Activated naive CD8-positive, alpha-beta T cell treated with anti-CD3 and anti-CD28 coated beads for 36 hours (primary cell): ENCODE results near the gene KRTAP19-7. TPM values are rescaled to one million over a fixed set of nuclear protein-coding genes. Genes with fewer than 3 reads are reported as not detected.

Experiments used
- DNase-seq: peaks from one replicate; pipeline ENCODE4 v3.0.0; 2021
- H3K27ac Mint-ChIP-seq: one replicate; pipeline ENCODE4 v1.8.0; 2022; ENCODE audit warnings: mild to moderate bottlenecking, moderate library complexity, mixed read lengths
- H3K27me3 Mint-ChIP-seq: one replicate; pipeline ENCODE4 v1.8.0; 2022; ENCODE audit warnings: mild to moderate bottlenecking, mixed read lengths
- H3K36me3 Mint-ChIP-seq: one replicate; pipeline ENCODE4 v1.8.0; 2021; ENCODE audit warnings: mild to moderate bottlenecking, mixed read lengths
- H3K4me1 Mint-ChIP-seq: one replicate; pipeline ENCODE4 v1.8.0; 2021; ENCODE audit warnings: mixed read lengths
- H3K4me3 Mint-ChIP-seq: one replicate; pipeline ENCODE4 v1.8.0; 2022; ENCODE audit warnings: mild to moderate bottlenecking, moderate library complexity, mixed read lengths
- H3K9me3 Mint-ChIP-seq: one replicate; pipeline ENCODE4 v1.8.0; 2022; ENCODE audit warnings: mixed read lengths
- total RNA-seq, 2 experiments: library from RNA; stranded (reverse); gene quantifications; one replicate each; pipeline ENCODE4 v1.2.3, GENCODE V29; 2021

Gene KRTAP19-7
- total RNA-seq = not detected

- Mint-ChIP-seq H3K27ac (no peak within 1 kb of the TSS), H3K4me1 (no peaks in the 10 kb centered on the region), H3K36me3 (no peaks in the 10 kb centered on the region), H3K27me3 (no peaks in the 10 kb centered on the region), H3K9me3 (no peaks in the 10 kb centered on the region), H3K4me3 (no peak within 1 kb of the TSS)
- no peak for DNase-seq
Measured at GRCh38 chr21:30561264-30561895, at the start of gene KRTAP19-7. KRTAP19-7 (minus strand) TSS chr21:30561314; CDS start chr21:30561289, 25 bp downstream.

GRCh38 chr21:30605968-30606367, 44.9 kb upstream of the KRTAP19-7 start:
- H3K27me3 Mint-ChIP-seq = peaks cover 7% of the 10 kb centered on the region
- H3K4me3 Mint-ChIP-seq = no peak overlapping the region
- H3K4me1 Mint-ChIP-seq = no peaks in the 10 kb centered on the region
- H3K27ac Mint-ChIP-seq = no peak overlapping the region
- H3K36me3 Mint-ChIP-seq = no peaks in the 10 kb centered on the region
- no peak for DNase-seq
- peaks cover 2% of the 10 kb centered on the region for H3K9me3 Mint-ChIP-seq

GRCh38 chr21:30600787-30601186, 39.7 kb upstream of the KRTAP19-7 start, which contains the start of gene KRTAP22-1:
KRTAP22-1 (plus strand) TSS chr21:30601087.
- no peak for DNase-seq
- Mint-ChIP-seq H3K27me3 (peaks cover 5% of the 10 kb centered on the region), H3K36me3 (no peaks in the 10 kb centered on the region), H3K4me1 (no peaks in the 10 kb centered on the region), H3K9me3 (no peaks in the 10 kb centered on the region), H3K4me3 (no peak within 1 kb of the TSS), H3K27ac (no peak within 1 kb of the TSS)

- no peaks in the 10 kb centered on the region for H3K4me1 Mint-ChIP-seq
- H3K4me3 Mint-ChIP-seq = no peak within 1 kb of the TSS
- H3K9me3 Mint-ChIP-seq = no peaks in the 10 kb centered on the region
- H3K27me3 Mint-ChIP-seq = peaks cover 5% of the 10 kb centered on the region
- no peak for DNase-seq
- H3K36me3 Mint-ChIP-seq = no peaks in the 10 kb centered on the region
- no peak within 1 kb of the TSS for H3K27ac Mint-ChIP-seq
Measured at GRCh38 chr21:30598802-30599201, 37.7 kb upstream of the KRTAP19-7 start, which contains the start of gene KRTAP6-2. KRTAP6-2 (minus strand) TSS chr21:30598902; CDS start chr21:30598874, 28 bp downstream.

GRCh38 chr21:30592140-30592539, 31.0 kb upstream of the KRTAP19-7 start, which contains the start of gene KRTAP6-3:
KRTAP6-3 (plus strand) TSS chr21:30592440; CDS start chr21:30592446, 6 bp downstream.
- Mint-ChIP-seq H3K9me3 (no peaks in the 10 kb centered on the region), H3K4me1 (peaks cover 2% of the 10 kb centered on the region), H3K27me3 (no peaks in the 10 kb centered on the region), H3K4me3 (no peak within 1 kb of the TSS), H3K36me3 (no peaks in the 10 kb centered on the region), H3K27ac (no peak within 1 kb of the TSS)
- no peak for DNase-seq

- Mint-ChIP-seq H3K4me1 (peaks cover 2% of the 10 kb centered on the region), H3K4me3 (no peak within 1 kb of the TSS), H3K27ac (no peak within 1 kb of the TSS), H3K36me3 (no peaks in the 10 kb centered on the region), H3K9me3 (no peaks in the 10 kb centered on the region), H3K27me3 (no peaks in the 10 kb centered on the region)
- DNase-seq = no peak
Measured at GRCh38 chr21:30590297-30590696, 29.2 kb upstream of the KRTAP19-7 start, which contains the start of gene KRTAP22-2. KRTAP22-2 (minus strand) TSS chr21:30590397.

- H3K4me3 Mint-ChIP-seq = no peak overlapping the region
- peaks cover 4% of the 10 kb centered on the region for H3K27me3 Mint-ChIP-seq
- H3K4me1 Mint-ChIP-seq = no peaks in the 10 kb centered on the region
- peaks cover 1% of the 10 kb centered on the region for H3K9me3 Mint-ChIP-seq
- DNase-seq = no peak
- no peak overlapping the region for H3K27ac Mint-ChIP-seq
- H3K36me3 Mint-ChIP-seq = no peaks in the 10 kb centered on the region
Measured at GRCh38 chr21:30582870-30583269, 21.8 kb upstream of the KRTAP19-7 start.

GRCh38 chr21:30580132-30580531, 19.0 kb upstream of the KRTAP19-7 start:
- no peak overlapping the region for H3K27ac Mint-ChIP-seq
- no peaks in the 10 kb centered on the region for H3K4me1 Mint-ChIP-seq
- H3K36me3 Mint-ChIP-seq = no peaks in the 10 kb centered on the region
- H3K4me3 Mint-ChIP-seq = no peak overlapping the region
- no peak for DNase-seq
- H3K27me3 Mint-ChIP-seq = peaks cover 7% of the 10 kb centered on the region
- H3K9me3 Mint-ChIP-seq = peaks cover 1% of the 10 kb centered on the region

- Mint-ChIP-seq H3K27me3 (peaks cover 3% of the 10 kb centered on the region), H3K27ac (no peak overlapping the region), H3K9me3 (peaks cover 1% of the 10 kb centered on the region), H3K36me3 (no peaks in the 10 kb centered on the region), H3K4me1 (no peaks in the 10 kb centered on the region), H3K4me3 (no peak overlapping the region)
- DNase-seq = no peak
Measured at GRCh38 chr21:30579346-30579745, 18.2 kb upstream of the KRTAP19-7 start.

- no peaks in the 10 kb centered on the region for H3K9me3 Mint-ChIP-seq
- DNase-seq = no peak
- H3K36me3 Mint-ChIP-seq = no peaks in the 10 kb centered on the region
- H3K4me3 Mint-ChIP-seq = no peak overlapping the region
- no peaks in the 10 kb centered on the region for H3K4me1 Mint-ChIP-seq
- peaks cover 3% of the 10 kb centered on the region for H3K27me3 Mint-ChIP-seq
- H3K27ac Mint-ChIP-seq = no peak overlapping the region
Measured at GRCh38 chr21:30577766-30578165, 16.7 kb upstream of the KRTAP19-7 start.

- Mint-ChIP-seq H3K27ac (no peak overlapping the region), H3K4me1 (no peaks in the 10 kb centered on the region), H3K36me3 (no peaks in the 10 kb centered on the region), H3K27me3 (no peaks in the 10 kb centered on the region), H3K4me3 (no peak overlapping the region), H3K9me3 (no peaks in the 10 kb centered on the region)
- DNase-seq = no peak
Measured at GRCh38 chr21:30567617-30568016, 6.5 kb upstream of the KRTAP19-7 start.

GRCh38 chr21:30563630-30564029, 2.5 kb upstream of the KRTAP19-7 start:
- Mint-ChIP-seq H3K27ac (no peak overlapping the region), H3K4me1 (no peaks in the 10 kb centered on the region), H3K4me3 (no peak overlapping the region), H3K27me3 (no peaks in the 10 kb centered on the region), H3K9me3 (no peaks in the 10 kb centered on the region), H3K36me3 (no peaks in the 10 kb centered on the region)
- no peak for DNase-seq

GRCh38 chr21:30563072-30563471, 2.0 kb upstream of the KRTAP19-7 start:
- no peak overlapping the region for H3K4me3 Mint-ChIP-seq
- H3K27me3 Mint-ChIP-seq = no peaks in the 10 kb centered on the region
- DNase-seq = no peak
- H3K36me3 Mint-ChIP-seq = no peaks in the 10 kb centered on the region
- H3K9me3 Mint-ChIP-seq = no peaks in the 10 kb centered on the region
- H3K4me1 Mint-ChIP-seq = no peaks in the 10 kb centered on the region
- H3K27ac Mint-ChIP-seq = no peak overlapping the region

GRCh38 chr21:30561957-30562356, 843 bp upstream of the KRTAP19-7 start:
- DNase-seq = no peak
- Mint-ChIP-seq H3K27ac (no peak overlapping the region), H3K36me3 (no peaks in the 10 kb centered on the region), H3K9me3 (no peaks in the 10 kb centered on the region), H3K4me3 (no peak overlapping the region), H3K4me1 (no peaks in the 10 kb centered on the region), H3K27me3 (no peaks in the 10 kb centered on the region)

GRCh38 chr21:30555095-30555494, 6.0 kb downstream of the KRTAP19-7 start:
- Mint-ChIP-seq H3K27ac (no peak overlapping the region), H3K36me3 (no peaks in the 10 kb centered on the region), H3K4me3 (no peak overlapping the region), H3K9me3 (peaks cover 5% of the 10 kb centered on the region), H3K27me3 (no peaks in the 10 kb centered on the region), H3K4me1 (no peaks in the 10 kb centered on the region)
- no peak for DNase-seq

- DNase-seq = no peak
- Mint-ChIP-seq H3K27ac (no peak overlapping the region), H3K4me3 (no peak overlapping the region), H3K36me3 (no peaks in the 10 kb centered on the region), H3K27me3 (no peaks in the 10 kb centered on the region), H3K4me1 (no peaks in the 10 kb centered on the region), H3K9me3 (peaks cover 5% of the 10 kb centered on the region)
Measured at GRCh38 chr21:30552782-30553181, 8.3 kb downstream of the KRTAP19-7 start.
